Medulla oblongata (tissue), 1 donor: ENCODE data around the gene CCDC188.
A peak's percentile ranks its signal among the peaks of the same experiment; 100 is the strongest.

Source experiments
- DNase-seq: peaks from one replicate; pipeline ENCODE4 v3.0.0-alpha.2; 2015; ENCODE audit errors: extremely low spot score

CCDC188 gene

DNA sequence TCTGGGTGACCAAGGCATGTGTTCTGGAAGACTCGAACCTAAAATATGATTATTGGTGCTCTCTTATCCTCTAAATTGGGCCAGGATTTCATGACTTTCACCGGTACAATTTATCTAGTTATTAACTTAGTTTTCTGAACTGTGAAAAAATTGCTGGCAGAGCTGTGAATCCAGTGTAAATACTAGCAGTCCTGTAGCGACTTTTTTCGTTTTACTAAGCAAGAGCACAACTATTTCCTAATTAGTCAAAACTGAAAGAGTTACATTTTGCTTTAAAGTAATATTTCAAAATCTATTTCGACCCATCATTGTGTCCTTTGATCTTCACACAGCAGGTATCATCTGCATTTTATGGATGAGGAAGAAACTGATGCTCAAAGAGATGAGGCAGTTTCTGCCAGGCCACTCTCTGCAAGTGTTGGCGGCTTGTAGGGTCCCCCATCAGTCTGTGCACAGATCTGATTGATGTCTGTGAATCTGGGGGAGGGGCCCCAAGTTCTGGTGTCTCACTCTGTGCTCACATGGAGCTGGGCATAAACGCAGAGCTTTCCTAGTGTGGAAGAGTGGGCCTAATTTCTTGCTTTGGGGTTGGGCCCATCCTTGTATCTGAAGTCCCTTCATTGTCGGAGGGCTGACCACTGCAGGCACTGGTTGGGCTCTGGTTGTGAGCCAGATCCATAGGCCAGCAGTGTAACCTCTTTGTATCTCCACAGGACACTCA, 32.4 kb downstream of the CCDC188 start:
- no peak for DNase-seq

DNA sequence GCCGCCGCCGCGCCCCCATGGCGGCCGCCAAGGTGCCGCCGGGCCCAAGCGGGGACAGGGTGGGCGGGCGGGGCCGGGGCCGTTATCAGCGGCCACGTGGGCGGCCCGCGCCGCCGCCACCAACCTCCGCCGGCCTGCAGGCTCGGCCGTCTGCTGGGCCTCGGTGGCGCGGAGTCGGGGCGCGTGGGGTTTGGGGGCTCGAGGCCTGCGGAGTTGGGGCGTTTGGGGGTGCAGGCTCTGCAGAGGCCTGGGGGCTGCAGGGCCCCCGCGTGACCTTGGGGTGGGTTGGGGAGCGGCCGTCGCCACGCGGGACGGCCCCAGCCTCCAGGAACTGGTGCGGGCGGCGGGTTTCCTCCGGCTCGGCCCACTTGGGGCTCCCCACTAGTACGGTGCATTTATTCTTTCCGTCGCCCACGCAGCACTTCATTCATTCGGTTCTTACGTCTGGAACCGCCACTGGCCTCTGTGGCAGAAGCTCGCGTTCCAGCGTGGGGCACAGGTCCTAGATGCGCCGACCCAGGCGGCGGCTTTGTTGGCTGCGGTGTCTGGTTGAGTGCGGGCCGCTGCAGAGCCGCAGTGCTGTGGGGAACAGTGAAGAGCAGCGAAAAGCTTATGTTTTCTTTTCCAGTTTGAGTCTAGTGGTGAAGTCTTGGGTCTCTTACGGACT, 33.1 kb downstream of the CCDC188 start:
- DNase-seq, result no peak

DNA sequence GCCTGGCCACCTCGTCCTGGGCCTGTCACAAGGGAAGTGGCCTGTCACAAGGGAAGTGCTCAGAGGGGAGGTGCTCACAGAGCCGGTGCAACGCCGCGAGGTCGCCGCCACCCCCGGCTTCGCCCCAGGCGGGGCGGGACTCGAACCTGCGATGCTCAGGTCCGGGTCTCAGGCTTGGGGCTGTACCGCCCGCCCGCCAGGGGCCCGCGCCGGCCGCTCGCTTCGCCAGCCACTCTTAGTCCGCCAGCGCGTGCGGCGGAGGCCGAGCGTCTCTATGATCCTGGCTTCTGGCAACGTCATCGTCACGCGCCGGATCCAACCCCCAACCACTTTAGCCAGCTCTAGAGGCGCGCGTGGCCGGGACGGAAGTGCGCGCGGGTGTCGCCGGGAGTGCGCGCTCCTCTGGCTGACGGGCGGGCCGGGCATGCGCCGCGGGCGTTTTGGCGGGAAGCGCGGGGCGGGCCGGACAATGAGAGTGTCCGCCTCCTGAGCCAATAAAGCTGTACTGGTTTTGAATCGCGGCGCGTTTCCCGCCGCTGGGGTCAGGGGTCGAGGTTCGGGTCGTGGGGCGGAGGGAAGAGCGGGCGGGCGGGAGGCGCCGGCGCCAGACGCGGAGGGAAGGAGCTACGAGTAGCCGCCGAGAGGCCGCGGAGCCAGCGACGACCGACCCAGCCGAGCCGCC, 33.8 kb downstream of the CCDC188 start, which contains the start of gene TRMT2A:
TRMT2A (minus strand) TSS at position 276 of the 682 bp plus-strand sequence. CDS start 320 bp downstream, outside the sequence.
- DNase-seq, result peak; percentile 97

DNA sequence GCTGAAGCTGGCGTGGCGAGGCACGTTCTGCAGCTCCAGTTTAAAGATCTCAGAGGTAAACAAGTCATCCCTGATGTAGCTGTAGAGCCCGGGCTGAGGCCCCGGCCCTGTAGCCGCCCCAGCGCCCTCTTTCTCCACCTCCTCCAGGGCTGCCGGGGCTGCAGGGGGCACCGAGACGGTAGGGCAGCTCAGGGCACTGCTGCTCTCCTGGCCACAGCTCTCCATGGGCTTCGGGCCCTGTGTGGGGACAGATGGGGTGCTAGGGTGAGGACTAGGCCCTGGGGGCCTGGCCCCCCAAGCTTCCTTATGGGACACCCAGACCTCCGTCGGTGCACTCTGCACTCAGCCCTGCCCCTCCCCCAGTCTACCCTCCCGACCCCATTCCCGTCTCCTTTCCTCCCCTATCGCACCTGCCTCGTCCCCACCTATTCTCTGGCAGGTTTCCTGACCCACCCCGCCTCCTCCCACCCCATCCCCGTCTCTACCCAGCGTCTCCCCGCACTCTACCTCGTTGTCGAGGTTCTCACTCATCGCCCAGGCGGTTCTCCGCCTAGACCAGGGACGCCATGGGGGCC, 34.4 kb downstream of the CCDC188 start:
- no peak for DNase-seq

DNA sequence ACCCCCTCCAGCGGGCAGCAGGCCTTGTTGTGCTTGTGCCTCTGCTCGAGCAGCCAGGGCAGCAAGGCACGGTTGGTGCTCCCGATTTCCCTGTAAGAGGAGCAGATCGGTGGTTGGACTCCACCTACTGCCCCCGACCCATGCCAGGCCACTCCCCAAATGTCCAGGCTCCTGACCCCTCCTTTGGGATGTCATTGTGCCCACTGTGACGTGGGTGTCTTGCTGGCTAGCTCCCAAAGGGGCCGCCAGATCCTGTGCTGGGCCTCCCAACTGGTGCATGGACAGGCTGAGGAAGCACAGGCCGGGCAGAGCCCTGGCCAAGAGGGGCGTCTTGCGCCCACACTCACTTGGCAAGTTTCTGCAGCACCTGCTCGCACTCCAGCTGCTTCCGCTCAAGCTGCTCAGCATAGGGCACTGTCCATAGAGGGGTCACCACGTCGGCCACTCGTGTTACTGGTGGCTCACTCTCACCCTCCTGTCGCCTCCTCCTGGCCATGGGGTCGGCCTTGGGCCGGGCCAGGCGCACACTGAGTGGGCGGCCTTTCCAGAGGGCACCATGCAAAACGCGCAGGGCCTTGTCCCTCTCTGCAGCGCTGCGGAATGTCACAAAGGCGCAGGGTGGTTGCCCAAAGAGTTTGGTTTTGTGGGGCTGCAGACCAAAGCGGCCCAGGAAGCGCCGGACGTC, 35.0 kb downstream of the CCDC188 start, which contains the start of gene RANBP1:
RANBP1 (plus strand) TSS at position 414 of the 685 bp plus-strand sequence; CDS start at position 495, 81 bp downstream.
- DNase-seq, result no peak

DNA sequence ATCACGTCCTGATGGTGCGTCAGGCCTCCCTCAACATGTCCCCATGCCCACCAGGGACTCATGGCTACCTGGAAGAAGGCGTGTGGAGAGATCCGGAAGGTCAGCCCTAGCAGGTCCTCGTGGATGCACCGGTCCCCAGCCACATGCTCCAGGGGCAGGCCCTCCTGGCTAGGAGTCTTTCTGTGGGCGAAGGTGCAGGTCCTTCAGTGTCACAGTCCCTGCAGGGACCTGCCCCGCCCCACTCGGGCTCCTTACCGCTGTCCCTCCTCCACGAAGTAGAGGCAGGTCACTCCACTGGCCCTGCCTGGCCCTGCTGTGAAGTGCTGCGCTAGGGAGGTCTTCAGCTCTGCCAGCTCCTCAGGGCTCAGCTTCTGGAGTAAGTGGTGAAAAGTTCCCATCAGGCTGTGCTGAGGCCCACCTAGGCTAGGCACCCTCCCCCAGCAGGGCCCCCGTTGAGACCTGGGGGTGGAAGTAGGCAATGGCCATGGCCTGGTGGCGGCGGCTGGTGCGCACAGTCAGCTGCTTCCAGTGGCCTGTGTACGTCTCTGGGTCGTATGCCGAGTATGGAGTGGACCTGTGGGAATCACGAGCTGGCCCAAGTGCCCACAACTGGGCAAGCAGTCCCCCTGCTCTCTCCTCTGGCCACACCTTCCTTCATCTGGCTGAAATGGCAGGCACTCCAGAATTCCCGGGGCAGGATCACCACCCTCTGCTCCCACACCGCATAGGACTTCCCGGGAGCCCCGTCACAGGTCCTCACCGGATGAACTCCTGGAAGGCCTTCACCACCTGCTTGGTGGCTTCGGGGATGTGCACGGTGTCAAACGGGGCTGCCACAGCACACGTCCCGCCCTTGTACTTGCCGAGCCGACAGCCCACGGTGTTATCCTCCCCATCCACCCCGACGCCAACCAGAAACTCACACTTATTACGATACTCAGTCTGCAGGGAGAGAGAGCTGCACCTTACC, 36.1 kb downstream of the CCDC188 start:
- DNase-seq, result no peak

DNA sequence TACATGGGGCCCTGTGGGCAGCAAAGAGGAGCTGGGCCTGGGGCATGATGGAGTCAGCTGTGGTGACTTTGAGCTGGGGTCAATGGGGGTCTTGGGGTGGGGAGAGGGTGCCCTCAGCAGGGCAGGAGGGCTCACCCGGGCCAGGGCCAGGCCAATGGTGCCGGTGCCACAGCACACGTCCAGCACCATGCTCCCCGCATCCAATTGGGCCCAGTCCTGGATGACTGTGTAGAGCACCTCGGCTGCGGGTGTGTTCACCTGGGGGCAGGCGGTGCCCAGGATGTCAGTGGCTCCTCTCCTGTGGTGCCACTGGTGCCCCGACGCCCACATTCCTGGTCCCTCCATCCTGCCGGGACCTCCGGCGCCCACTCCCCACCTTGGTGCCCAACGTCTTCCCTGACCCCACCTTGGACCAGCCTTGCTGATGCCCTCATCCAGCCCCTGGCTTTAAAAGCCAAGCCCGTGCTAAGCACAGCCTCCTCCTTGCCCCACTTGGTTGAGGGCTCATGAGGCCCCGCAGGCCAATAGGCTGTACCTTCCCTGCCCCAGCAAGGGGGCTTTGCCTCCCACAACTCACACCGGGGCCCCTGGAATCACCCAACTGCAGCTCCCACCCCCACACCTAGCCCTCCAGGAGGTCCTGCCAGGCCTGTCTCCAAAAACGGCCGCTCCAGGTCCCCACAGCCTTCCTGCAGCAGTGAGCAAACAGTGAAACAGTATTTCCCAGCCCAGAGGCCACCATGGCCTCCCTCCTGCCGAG, 37.1 kb downstream of the CCDC188 start:
- no peak for DNase-seq

DNA sequence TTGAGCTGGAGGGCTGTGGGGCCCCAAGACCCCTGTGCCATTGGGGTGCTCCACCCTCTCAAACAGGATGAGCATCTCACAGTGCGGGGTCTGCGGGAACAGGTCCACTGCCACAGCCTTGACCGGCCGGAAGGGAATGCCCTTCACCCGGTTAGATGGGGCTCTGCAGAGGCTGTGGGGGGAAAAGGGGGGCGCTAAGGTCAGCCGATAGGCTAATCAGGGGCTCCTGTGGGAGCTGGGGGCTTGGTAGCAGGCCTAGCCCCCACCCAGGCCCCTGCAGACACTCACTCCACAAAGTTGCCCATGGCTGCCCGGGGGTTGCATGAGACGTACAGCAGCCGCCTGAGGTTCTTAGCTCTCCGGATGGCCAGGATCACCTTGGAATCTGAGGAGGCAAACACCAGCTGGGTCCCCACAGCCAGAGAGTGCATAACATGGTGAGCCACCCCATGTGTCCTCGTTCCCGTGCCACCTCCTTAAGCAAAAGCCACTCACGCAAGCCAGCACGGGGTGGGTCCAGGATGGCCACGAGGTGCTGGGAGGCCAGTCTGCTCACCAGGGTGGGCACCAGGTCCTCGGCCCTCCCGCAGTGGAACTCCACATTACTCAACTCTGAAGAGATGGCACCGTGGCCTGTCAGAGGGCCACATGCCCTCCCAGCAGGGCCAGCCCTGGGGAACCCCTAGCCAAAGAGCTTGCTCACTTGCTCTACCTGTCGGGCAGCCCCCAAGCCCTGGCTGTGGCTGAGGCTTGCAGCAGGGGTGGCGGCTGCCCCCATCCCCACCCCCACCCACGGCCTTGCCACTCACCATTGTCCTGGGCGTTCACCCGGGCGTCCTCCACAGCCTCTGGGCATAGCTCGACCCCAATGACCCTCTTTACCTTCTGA, 38.0 kb downstream of the CCDC188 start:
- DNase-seq, result no peak

DNA sequence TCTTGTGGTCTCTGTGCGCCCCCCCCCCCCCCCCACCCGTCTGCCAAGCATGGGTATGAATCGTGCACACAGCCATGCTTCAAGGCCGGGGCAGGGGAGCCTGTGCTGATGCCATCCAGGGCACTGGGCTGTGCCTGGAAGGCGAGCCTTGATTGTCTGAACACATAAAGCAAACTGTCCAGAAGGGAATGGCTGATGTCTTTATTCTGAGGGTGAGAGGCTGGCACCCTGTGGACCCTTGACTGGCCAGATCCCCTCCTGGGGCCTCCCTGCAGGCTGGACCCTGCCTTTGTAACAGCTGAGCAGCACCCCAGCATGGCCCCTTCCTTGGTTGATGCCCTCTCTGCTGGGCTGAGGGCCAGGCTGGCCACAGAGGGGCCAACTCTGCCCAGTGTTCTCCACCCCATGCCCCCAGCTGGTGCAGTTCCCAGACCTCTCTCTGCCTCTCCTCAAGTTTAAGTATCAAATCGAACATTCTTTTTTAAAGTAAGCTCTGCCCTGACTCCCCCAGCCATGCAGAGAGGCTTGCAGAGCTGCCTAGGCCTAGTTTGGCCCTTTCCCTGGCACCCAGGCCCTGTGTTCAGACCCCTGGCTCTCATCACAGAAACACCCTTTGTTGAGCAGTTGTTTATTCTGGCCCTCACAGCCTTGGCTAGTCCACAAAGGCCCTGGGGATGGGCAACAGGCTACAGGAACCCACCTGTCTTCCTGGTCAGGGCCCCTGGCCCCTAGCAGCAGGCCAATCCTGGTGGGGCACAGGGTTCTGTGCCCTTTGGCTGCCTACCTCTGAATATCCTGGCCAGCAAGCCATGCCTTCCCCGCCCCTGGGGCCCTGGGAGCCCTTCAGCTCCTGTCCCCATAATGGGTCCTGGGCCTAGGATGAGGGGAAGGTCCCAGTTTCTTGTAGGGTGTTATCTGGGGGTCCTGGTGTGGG, 38.9 kb downstream of the CCDC188 start:
- peak; percentile 36 for DNase-seq

DNA sequence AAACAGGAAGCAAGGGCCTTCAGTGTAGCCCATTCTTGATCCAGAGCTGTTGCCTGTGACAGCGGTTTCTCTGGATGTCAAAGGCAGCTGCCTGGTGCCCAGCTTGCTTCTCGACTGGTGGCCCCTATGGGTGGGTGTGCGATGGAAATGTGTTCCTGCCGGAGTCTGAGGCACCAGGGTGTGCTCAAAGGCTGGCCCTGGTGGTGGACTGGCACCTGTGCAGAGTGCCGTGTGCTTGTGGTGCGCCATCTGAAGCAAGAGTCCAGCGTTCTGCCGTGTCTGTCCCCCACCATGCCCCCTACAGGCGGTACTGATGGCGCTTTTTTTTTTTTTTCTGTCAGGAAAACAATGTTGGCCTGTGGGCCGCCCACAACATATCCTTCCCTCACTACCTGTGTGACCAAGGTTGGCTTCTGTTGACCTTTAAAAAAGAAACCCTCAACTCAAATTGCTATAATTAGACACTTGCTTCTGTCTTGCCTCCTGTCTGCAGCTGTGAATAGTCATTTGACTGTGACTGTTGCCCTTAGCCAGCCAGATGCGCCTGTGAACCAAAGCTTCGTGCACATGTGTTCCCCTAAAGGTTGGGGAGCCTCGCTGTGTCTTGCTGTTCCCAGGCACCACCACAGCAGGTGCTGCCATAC, 39.7 kb downstream of the CCDC188 start:
- DNase-seq, result no peak

DNA sequence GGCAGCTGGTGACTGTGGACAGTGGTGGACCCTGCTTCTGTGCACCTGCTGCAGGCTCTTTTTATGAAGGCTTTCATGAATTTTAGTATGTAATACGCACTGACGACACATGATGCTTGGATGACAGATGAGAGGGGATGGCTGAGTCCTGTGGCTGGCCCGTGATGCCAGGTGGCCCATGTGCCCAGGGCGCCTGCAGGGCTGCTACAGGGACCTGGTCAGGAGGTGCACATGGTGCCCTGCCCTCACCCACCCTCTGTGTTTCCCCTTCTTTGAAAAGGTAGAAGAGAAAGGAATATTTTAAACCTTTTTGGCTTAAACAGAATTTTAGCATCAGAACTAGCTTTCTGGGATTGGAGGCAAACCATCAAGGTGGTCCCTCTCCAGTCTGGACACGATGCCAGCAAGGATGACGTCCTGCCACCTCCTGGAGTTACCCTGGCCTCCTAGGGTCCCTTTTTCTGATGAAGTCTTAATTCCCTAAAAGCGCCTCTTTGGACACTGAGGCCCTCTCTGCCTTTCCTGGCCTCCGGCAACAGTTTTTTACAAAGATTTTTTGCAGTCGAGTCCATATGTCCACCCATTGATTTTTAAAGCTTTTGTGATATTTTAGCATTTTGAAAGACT, 40.4 kb downstream of the CCDC188 start:
- no peak for DNase-seq

DNA sequence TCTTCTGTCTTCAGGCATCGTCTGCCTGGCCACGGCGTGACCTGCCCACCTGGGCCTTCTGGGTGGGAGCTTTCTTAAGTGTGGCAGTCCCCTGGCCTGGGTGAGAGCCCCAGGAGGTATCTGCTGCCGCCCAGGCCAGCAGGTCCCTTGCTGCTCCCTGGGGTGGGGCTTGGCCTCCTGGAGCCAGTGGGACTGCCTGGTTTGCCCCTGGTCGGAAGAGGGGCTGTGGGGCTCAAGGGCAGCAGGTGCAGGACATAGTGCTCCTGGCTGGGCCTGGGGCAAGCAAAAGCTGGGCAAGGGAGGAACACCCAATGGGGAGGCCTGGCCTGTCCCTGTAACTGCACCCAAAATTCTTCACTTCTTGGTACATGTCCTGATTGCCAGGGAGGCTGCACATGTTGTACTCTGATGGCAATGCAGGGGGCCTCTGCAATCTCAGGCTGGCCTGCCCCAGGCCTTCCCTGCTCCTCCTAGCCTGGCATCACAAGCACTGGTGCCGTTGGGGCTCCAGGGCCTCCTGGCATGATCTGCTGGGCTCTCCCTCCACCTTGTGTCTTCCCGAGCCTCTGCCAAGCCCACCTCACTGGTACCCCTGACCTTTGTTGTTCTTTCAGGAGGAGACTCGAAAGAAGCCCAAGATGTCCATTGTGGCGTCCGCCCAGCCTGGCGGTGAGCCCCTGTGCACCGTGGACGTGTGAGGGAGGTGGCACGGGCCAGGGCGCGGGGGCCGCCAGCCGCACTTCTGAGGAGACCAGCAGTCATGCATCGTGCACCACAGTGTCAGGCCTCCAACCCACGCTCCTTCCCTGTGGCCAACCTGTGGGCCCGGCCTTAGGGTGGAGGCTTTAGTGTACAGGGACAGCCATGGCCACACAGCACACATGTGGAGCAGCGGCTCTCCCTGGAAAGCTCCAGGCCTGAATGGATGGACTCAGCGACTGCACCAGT, 41.2 kb downstream of the CCDC188 start:
- DNase-seq, result no peak

DNA sequence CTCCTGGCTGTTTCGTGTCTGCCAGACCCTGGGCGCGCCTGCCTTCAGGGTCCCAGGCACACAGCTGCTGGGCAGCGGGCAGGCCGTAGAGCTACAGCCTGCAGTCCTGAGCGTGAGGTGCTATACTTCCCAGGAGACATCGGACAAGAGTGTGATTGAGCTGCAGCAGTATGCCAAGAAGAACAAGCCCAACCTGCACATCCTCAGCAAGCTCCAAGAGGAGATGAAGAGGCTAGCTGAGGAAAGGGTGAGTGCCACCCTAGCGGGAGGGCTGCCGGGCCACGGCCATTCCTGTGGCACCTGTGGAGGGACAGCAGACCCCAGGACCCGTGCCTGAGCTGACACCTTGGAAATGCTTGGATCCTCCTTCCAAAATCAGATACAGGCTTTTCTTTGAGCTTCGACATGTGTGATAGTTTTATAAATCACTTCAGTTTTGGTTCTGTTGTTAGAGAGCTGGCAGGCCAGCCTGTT, 42.1 kb downstream of the CCDC188 start:
- no peak for DNase-seq

DNA sequence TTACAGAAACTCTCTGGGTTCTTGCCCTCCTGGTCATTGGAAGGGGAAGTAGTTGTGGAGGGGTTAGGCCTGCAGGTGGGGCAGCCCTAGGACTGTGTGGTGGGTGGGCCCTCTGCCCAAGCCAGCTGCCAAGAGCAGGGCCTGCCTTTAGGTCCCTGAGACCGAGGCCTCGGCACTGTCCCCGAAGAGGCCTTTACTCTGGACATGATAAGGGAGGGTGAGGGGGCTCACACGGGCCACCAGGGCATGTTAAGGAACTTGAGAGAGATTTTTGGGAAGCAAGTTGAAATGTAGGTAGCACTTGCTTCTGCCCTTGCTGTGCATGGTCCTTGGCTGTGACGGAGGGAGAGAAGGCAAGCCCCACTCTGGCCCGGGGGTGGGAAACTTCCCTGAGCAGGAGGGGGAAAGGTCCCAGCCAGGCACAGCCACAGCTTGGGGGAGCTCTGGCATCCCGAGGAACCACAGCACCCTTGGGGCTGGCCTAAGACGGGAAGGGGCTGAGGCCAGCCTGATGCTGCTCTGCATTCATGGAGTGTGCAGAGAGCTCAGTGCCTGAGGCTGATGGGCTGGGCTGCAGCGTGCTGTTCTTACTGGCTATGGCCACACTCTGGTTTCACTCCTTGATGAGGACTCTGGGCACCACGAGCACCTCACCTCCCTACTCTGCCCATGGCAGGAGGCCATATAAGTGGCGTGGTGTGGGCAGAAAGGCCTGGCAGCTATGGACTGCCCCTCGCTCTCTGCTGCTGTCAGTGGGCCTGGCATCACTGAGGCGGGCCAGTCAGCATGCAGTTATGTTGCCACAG, 42.7 kb downstream of the CCDC188 start:
- no peak for DNase-seq
